Astrocyte (in vitro differentiated cells and primary cell): ENCODE measurements around the gene MTA2.

ENCODE experiments used
- CTCF ChIP-seq: IDR thresholded peaks from 2 replicates; pipeline ENCODE4 v1.5.1; 2011; ENCODE audit warnings: low read depth, mild to moderate bottlenecking, inconsistent platforms, low read length, moderate library complexity; ENCODE audit not compliant: insufficient read depth
- EZH2 ChIP-seq: IDR thresholded peaks from 2 replicates; pipeline ENCODE4 v1.6.1; 2012; ENCODE audit warnings: mild to moderate bottlenecking, low read length, inconsistent platforms; ENCODE audit not compliant: insufficient read depth

- TF ChIP-seq CTCF (no peak), EZH2 (no peak)
Observed at GRCh38 chr11:62574363-62575071, 27.1 kb downstream of the MTA2 start.
